HG02588 (cell line): ENCODE data around the gene SNX32.

ENCODE experiments used
- ATAC-seq: cut with Tn5 transposase; IDR thresholded peaks from one replicate; pipeline ENCODE4 v1.9.1; 2021; ENCODE audit warnings: mild to moderate bottlenecking, moderate library complexity; ENCODE audit not compliant: unreplicated experiment

SNX32 gene

DNA sequence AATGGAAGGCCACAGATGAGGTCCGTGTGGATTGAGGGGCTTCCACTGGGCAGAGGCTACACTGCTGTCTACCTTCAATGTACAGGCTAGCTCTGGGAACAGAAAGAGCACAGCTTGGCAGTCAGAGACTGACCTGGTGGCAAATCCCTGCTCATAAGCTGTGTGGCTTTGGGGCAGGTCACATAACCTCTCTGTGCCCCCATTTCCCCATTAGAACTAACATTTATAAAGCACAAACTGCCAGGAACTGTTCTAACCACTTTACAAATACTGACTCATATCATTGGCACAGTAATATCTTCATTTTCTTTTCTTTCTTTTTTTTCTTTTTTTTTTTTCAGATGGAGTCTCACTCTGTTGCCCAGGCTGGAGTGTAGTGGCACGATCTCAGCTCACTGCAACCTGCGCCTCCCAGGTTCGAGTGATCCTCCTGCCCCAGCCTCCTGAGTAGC lies 63.3 kb downstream of the SNX32 start:
- ATAC-seq = no peak

DNA sequence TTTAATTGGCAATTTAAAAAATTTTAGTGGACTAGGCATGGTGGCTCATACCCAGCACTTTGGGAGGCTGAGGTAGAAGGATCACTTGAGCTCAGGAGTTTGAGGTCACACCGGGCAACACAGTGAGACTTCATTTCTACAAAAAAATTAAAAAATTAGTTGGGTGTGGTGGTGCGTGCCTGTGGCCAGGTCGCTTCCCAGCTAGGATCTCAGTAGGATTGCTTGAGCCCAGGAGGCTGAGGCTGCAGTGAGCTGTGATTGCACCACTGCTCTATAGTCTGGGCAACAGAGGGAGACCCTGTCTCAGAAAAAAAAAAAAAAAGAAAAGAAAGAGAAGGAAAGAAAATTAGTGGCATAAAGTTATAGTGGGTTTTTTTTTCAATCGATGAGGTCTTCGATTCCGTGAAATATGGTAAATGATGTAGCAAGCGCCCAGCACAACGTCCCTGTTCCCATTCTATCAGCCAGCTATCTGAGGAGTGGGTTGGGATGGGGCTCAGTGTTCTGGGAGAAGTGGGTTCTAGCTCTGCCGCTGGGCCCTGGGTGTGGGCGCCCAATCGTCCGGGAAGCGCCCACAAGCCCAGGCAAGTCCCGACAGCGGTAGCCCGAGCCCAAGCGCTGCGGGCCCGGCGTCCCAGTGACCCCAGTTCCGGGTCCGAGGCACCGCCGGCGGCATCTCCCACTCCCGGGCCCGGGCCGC lies 65.0 kb downstream of the SNX32 start:
- no peak for ATAC-seq

DNA sequence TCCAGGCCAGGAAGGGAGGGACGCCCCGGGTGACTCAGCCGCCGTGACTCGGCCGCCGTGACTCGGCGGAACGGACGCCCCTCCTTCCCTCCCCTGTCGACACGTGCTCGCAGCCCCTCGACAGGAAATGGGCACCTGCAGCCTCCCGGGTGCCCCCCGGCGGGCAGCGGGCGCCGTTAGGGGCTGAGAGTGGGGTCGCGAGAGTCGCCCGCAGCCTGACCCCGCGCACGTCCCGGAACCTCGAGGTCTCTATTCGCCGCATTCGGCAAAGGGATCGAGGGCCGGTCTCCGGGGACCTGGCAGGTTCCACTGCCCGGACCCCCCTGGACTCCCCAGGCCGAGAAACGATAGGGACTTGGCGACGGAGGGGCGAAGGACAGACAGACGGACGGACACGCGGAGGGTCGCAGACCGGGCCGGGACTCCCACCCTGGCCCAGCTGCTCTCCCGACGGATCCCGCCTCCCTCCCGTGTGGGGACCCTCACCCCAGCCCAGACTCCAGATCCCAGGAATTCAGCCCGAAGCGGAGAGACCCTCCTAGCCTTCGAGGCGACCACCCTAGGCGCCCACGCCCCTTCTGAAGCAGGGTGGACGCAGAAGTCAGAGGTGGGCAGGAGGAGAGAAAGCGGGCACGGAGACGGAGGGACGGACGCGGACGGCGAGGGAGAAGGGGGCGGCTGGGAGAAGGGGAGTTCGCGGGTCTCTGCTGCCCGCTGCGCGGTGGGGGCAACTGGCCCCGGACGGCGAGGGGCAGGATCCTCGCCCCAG lies 65.8 kb downstream of the SNX32 start:
- no peak for ATAC-seq

DNA sequence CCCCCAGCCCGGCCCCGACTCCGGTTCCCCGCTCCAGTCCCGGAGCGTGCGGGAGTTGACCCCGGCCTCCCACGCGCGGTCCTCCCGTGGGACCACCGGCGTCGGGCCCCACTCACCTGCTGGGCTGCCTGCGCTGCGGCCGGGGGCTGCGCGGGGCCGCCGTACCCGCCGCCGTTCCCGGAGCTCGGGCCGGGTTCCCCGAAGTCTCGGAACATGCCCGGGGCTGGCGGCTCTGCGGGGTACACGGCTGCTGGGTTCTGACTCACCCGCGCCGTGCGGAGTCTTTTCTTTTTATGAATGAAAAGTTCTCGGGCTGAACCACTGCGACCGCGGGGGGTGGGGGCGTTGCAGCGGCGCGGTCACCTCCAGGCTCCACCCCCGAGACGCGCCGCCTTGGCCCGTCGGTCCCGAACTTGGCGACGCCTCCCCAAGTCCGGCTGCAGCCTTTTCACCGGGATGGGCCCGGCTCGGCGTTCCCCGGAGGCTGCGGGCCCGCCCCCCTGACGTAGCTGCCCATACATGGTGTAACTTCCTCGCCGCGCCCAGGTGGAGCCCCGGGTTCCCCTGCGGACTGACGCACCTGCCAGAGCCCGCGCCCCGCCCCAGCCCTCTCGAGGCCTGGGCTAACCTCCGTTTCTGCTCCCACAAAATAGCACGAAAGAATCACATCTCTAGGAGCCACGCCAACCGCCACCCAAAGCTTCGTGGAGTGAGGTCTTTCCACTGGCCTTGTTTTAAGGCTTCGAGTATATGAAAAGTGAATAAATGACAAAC lies 66.5 kb downstream of the SNX32 start, which contains the start of gene FOSL1:
FOSL1 (minus strand) TSS at position 264 of the 774 bp plus-strand sequence; CDS start at position 215, 49 bp downstream.
- ATAC-seq = peak; percentile 66

DNA sequence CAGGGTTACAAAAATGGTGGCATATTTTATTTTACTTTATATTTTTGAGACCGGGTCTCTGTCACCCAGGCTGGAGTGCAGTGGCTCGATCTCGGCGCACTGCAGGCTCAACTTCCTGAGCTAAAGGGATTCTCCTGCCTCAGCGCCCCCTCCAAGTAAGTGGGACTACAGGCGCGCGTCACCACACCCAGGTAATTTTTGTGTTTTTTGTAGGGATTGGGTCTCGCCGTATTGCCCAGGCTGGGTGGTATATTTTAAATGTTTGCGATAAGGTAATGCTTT lies 67.1 kb downstream of the SNX32 start:
- no peak for ATAC-seq

DNA sequence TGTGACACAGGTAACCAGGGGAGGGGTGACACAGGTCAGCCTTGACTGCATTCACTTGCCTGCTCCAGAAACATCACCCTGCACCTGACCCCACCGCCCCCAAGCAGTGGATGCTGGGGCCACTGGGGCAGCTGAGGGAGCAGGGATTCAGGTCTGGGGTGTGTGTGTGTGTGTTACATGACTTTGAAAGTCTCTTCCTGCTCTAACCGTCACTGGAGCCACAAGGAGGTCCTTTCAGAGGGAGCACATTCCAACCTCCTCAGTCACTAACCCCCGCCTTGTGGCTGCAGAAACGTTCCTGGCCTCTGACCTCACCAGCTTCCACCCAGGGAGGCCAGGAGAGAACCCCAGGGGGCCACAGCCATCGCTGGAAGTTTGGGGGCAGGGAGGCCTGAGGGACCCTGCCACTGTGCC lies 69.3 kb downstream of the SNX32 start:
- ATAC-seq = no peak
